ENCODE measurements around the gene ARHGAP26.

ARHGAP26 gene

GRCh38 chr5:143145243-143146160 lies 375.3 kb downstream of the ARHGAP26 start:
- no peak for DNase-seq (ENCODE audit: low read depth)

DNA sequence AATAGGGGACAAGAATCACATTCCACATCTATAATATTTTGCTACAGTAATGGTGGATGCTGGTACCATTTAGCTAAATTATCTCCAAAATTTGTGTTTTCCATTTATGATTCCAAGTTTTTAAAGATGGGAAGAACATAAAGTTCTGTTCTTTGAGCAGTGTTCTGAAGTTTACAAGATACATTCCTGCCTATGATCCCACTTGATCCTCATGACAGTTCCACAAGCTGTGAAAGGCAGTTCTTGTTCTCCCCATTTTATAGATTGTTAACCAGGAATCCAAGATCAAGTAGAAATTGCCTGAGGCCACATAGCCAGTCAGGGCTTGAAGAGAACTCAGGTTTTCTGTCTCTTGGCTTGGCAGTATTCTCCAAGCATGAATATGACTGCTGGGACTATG lies 376.0 kb downstream of the ARHGAP26 start:
- DNase-seq (ENCODE audit: low read depth): no peak

DNA sequence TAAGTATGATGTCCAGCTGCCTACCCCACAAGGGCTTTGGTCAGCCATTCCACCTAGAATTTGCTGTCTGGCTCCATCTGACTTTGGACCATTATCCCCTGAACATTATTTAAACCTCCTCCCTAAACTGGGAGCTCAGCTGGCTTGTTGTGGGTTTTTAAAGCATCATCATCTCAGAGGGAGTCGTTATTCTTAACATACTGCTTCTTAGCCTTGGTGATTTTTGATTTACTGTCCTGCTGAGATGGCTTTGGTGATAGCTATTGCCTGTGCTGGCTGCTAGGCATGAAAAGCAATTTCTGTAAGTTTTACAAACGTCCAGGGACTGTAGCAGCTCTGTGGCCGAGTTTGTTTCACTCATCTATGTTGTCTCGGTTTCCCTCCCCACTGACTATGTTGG lies 377.2 kb downstream of the ARHGAP26 start:
- DNase-seq (ENCODE audit: low read depth): no peak

DNA sequence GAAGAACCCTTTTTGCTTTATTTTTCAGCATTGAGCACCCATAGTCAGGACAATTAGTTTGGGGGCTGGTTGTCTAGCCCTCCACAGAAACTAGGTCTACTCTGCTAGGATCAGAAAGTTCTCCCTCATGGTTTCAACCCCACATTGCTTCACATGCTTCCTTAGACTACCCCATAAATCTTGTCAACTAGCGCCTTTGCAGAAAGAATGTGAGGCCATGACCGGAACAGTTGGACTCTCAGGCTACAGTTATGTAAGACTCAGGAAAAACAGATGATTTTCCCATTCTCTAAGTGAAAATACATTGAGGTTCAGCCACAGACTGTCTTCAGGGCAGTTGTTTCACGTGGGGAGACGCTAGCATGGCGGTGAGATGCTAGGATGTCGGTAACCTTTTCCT lies 377.7 kb downstream of the ARHGAP26 start:
- no peak for DNase-seq (ENCODE audit: low read depth)

- DNase-seq (ENCODE audit: low read depth): no peak
These were observed 378.6 kb downstream of the ARHGAP26 start for GRCh38 chr5:143148771-143149170.

DNA sequence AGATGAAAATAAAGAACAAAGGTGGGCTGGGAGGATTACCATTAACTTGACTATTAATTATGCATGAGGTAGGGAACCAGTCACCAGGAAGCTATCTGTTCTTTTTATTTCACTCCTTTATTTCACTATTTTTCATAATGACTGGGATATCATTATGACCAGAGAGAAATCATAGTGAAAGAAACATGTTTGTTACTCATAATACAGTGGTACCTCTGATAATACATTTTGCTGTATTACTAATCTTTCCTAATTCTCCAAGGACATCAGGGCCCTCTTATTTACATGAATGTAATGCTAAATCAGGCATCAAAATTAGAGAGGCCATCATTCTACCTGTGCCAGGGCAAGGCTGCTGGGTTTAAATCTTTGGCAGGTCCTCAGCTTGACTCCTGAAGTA lies 379.6 kb downstream of the ARHGAP26 start:
- no peak for DNase-seq (ENCODE audit: low read depth)

GRCh38 chr5:143151056-143151700 lies 381.0 kb downstream of the ARHGAP26 start:
- no peak for DNase-seq (ENCODE audit: low read depth)

GRCh38 chr5:143152445-143152844 lies 382.3 kb downstream of the ARHGAP26 start:
- DNase-seq (ENCODE audit: low read depth): no peak

DNA sequence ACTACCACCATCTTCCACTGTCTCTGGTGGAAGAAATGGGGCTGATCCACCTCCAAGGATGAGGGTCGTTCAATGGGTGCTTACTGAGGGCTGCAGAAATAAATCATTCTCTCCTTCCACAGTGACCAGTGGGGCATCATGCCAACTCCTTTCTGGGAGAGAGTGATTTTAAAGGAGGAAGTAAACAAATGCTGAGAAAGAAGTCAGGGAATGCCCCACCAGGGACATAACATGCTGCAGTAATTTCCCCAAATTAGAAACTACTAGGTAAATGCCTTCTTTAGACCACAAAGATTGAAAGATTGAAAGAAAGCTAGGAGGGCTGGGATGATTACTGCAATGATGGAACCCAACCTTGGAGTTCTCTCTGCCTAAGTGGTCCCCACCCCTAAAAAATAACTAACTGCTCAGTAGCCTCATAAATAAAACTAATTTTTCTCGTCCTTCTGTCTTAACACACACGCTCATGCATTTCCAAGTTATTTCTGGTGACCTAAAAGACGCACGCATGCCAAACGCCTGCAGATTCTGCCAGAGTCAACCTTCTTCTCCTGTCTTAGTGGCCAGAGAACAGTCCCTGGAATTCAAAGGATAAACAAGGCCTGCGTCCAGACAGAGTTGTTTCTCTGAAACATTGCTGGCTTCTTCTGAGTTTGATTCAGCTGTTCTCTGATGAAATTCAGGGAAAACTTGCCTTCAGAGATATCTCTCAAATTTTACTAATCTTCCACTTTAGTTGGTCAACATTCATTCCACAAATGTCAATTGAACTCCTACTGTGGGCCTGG lies 383.3 kb downstream of the ARHGAP26 start:
- DNase-seq (ENCODE audit: low read depth): no peak

GRCh38 chr5:143154510-143155370 lies 384.6 kb downstream of the ARHGAP26 start:
- DNase-seq (ENCODE audit: low read depth): no peak

DNA sequence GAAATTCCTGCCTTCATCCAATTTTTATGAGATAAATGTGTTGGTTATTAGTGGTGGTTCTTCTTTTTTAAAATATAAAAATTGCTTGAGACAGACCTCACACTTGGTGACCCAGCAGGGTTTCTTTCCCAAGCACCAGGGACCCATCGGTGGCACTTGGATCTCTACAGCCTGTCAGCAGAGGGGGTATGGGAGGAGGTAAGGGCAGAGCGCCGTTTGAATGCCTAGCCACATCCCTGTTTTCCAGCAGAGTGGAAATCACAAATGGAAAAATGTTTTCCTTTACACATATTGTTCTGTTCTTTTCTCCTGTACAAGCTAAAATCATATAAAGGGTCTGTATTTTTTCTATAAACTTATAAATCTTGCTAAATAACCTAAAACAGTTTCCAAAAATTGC lies 385.3 kb downstream of the ARHGAP26 start:
- no peak for DNase-seq (ENCODE audit: low read depth)

DNA sequence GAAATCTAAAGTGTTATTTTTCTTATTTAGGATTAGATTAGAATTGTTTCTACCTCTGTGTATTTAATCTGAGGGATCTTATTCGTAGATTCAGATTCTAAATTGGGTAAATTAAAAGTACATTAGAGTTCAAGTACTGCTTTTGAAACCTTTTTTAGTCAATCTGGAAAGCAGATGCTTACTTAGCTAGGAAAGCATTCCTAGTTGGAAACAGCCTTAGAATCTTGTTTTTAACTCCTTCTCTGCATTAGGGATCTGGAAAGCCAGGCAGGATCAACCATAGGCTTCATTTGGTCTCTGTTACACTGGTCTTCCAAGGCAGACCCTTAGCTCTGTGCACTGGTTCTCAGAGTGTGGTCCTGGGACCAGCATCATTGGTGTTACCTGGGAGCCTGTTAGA lies 385.9 kb downstream of the ARHGAP26 start:
- DNase-seq (ENCODE audit: low read depth): no peak

DNA sequence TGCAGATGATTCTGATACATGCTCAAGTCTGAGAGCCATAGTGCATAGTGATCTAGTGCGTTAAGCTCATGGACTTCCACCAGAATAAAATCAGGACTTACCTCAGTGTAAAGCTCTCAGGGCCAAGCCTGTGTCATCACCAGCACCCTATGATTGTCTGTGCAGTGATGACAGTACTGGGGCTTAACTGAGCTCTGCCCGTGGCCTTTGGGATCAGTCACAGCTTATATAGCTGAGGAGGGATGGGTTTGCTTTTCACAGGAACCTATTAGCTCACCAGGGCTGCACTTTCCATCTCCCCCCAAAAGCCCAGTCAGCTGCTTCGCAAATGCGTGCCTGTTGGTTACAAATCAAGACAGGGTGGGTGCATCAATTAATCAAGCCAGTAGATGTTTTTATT lies 386.4 kb downstream of the ARHGAP26 start:
- no peak for DNase-seq (ENCODE audit: low read depth)

DNA sequence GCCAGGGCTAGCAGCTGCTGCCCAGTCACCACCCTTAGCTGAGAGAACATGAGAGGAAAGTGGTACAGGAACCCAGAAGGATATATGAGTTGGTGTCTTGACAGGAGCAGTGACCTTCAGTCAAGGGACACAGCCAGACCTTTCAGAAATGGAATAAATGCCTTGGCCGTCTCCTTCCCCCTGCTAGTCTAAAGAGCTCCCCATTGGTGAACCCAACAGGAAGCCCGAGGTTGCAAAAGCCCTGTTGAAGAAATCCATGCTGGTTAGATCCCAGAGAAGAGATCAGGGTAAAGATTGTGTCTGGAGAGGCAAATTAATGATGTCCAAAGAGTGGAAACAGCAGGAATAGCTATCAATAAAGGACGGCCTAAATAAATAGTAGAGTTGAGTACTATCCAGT lies 388.9 kb downstream of the ARHGAP26 start:
- DNase-seq (ENCODE audit: low read depth): no peak

- no peak for DNase-seq (ENCODE audit: low read depth)
These were observed 391.8 kb downstream of the ARHGAP26 start for GRCh38 chr5:143161885-143162540.

DNA sequence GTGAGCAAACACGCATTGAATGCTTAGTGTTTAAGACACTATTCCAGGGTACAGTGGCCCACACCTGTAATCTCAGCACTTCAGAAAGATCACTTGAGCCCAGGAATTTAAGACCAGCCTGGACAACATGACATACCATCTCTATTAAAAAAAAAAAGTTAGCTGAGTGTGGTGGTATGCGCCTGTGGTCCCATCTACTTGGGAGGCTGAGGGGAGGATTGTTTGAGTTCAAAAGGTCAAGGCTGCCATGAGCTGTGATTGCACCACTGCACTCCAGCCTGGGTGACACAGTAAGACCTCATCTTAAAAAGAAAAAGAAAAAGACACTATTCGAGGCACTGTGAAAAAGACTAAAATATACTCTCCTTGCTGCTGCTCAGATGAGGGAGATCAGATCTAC lies 392.6 kb downstream of the ARHGAP26 start:
- no peak for DNase-seq (ENCODE audit: low read depth)

GRCh38 chr5:143164557-143164956 lies 394.4 kb downstream of the ARHGAP26 start:
- no peak for DNase-seq (ENCODE audit: low read depth)

DNA sequence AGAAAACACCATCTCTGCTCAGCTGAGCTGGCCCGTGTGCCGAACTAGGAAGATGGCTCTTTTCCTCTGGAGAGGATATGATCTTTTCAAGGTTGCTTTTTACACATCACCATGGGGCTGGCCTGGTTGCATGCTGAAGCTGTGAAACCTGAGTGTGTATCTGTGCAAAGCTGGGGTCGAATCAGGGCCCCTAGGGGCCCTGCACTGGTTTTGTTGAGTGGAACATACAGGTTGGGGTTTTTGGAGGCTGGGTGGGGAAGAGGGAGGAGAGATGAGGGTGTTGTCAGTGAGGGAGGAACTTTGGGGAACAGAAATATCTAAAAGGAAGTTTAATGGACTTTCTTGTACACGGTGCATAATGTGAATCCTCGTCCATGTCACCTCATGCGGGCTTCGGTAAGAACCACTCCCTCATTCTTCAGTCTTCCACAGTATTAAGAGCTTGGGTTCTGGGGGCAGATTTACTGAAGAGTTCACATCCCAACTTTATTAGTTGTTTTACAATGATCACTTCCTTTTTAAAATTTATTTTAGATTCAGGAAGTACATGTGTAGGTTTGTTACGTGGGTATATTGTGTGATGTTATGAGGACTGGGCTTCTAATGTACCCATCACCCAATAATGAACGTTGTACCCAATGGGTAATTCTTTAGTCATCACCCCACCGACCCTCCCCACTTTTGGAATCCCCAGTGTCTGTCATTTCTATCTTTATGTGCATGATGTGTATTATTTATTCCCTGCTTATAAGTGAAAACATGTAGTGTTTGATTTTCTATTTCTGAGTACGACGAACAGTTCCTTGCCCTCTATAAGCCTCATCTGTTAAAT lies 395.1 kb downstream of the ARHGAP26 start:
- DNase-seq (ENCODE audit: low read depth): no peak

- no peak for DNase-seq (ENCODE audit: low read depth)
These were observed 395.9 kb downstream of the ARHGAP26 start for GRCh38 chr5:143166090-143166489.
